ENCODE data around the gene HOXB13. TPM values are rescaled to one million over a fixed set of nuclear protein-coding genes. Genes with fewer than 3 reads are reported as not detected.

HOXB13 gene
- total RNA-seq, 1 donor from 2014 or later, result not detected

GRCh38 chr17:48767263-48767774, 38.8 kb upstream of the HOXB13 start:
- TF ChIP-seq, protein P1, sequence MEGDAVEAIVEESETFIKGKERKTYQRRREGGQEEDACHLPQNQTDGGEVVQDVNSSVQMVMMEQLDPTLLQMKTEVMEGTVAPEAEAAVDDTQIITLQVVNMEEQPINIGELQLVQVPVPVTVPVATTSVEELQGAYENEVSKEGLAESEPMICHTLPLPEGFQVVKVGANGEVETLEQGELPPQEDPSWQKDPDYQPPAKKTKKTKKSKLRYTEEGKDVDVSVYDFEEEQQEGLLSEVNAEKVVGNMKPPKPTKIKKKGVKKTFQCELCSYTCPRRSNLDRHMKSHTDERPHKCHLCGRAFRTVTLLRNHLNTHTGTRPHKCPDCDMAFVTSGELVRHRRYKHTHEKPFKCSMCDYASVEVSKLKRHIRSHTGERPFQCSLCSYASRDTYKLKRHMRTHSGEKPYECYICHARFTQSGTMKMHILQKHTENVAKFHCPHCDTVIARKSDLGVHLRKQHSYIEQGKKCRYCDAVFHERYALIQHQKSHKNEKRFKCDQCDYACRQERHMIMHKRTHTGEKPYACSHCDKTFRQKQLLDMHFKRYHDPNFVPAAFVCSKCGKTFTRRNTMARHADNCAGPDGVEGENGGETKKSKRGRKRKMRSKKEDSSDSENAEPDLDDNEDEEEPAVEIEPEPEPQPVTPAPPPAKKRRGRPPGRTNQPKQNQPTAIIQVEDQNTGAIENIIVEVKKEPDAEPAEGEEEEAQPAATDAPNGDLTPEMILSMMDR (IDR thresholded peaks at IDR 0.05), result no peak
- no peak overlapping the region for H3K4me3 ChIP-seq

DNA sequence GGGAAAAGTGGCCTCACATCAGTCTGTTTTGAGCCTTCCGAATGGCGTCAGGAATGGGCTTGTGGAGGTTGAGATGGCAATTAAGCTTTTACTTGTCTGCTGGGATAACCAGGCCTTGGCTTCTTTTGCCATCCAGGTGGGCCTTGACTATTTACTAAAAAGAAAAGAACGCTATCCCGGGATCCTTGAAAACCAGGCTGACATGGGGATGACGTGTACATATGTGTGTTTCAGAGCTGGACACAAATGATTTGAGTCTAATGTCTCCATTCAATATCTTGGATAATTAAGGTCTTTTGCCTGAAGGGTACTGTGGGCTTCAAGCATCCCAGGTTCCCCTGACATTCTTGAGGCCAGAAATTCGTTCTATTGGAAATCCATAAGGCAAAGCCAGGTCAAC, 32.6 kb upstream of the HOXB13 start:
- DNase-seq (no peak), ATAC-seq (no peak)
- H3K9me3 ChIP-seq, result no peaks in the 10 kb centered on the region
- H3K27me3 ChIP-seq (ENCODE audit: low read depth), result peaks cover 79% of the 10 kb centered on the region
- H3K27ac ChIP-seq, result no peak overlapping the region
- no peaks in the 10 kb centered on the region for H3K36me3 ChIP-seq
- TF ChIP-seq, protein P1 (IDR thresholded peaks at IDR 0.05), result no peak
- H3K4me1 ChIP-seq, result peaks cover 3% of the 10 kb centered on the region
- no peak overlapping the region for H3K4me3 ChIP-seq
- intact Hi-C loops (cut with DNase I), result no loop called here

More at GRCh38 chr17:48767263-48767774, 38.8 kb upstream of the HOXB13 start:
- ATAC-seq (no peak), DNase-seq (no peak)
- Histone ChIP-seq H3K27ac (no peak overlapping the region), H3K36me3 (no peaks in the 10 kb centered on the region), H3K9me3 (no peaks in the 10 kb centered on the region), H3K4me1 (no peaks in the 10 kb centered on the region), H3K27me3 (ENCODE audit: low read depth) (peaks cover 44% of the 10 kb centered on the region)
- intact Hi-C loops (cut with DNase I), result no loop called here

DNA sequence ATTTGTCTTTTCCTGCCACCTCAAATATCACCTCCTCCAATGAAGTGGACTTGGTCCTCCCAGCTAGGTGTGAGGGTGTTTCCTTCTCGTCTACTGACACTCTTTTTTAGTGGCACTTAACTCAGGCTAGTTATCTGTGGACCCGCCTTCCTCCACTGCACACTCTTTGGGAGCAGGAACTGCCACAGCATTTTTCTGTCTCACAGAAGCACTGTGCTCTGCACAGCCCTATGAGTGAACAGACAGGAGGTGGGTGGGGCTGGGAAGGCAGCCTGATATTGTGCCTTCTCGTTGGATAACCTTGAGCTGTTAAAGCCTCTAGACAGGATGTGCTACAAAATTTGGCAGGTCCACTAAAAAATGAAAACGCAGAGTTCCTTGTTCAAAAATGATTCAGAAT, 31.9 kb upstream of the HOXB13 start:
- DNase-seq, result no peak
- TF ChIP-seq, protein P1 (IDR thresholded peaks at IDR 0.05), result no peak
- H3K36me3 ChIP-seq, result no peaks in the 10 kb centered on the region
- H3K9me3 ChIP-seq, result no peaks in the 10 kb centered on the region
- peaks cover 79% of the 10 kb centered on the region for H3K27me3 ChIP-seq (ENCODE audit: low read depth)
- H3K27ac ChIP-seq, result no peak overlapping the region
- peaks cover 6% of the 10 kb centered on the region for H3K4me1 ChIP-seq
- no peak for ATAC-seq
- no peak overlapping the region for H3K4me3 ChIP-seq
- intact Hi-C loops (cut with DNase I), result no loop called here

DNA sequence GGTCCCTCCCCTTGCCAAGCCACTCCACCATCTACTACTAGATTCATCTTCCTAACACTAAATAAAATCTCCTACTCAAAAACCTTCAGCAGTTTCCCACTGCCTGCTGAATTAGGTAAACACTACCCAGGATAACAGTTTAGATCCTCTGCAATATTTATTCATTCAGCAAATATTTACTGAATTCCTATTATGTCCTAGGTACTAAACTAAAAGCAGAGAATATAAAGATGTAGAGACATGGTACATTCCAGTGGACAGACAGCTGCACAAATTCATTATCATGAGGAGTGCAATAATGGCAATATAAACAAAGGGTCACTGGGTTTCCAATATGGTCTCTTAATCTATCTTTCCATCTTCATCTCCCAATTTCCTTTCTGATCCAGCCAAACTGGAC, 30.7 kb upstream of the HOXB13 start:
- Histone ChIP-seq H3K4me1 (peaks cover 17% of the 10 kb centered on the region), H3K36me3 (no peaks in the 10 kb centered on the region), H3K27ac (no peak overlapping the region), H3K9me3 (no peaks in the 10 kb centered on the region), H3K27me3 (ENCODE audit: low read depth) (peaks cover 90% of the 10 kb centered on the region), H3K4me3 (no peak overlapping the region)
- TF ChIP-seq, protein P1 (IDR thresholded peaks at IDR 0.05), result no peak
- no peak for DNase-seq
- intact Hi-C loops (cut with DNase I), result no loop called here
- no peak for ATAC-seq

GRCh38 chr17:48757524-48757961, 29.0 kb upstream of the HOXB13 start:
- Histone ChIP-seq H3K27ac (no peak overlapping the region), H3K9me3 (no peaks in the 10 kb centered on the region), H3K27me3 (ENCODE audit: low read depth) (peaks cover 90% of the 10 kb centered on the region), H3K4me3 (no peak overlapping the region), H3K36me3 (no peaks in the 10 kb centered on the region), H3K4me1 (peaks cover 19% of the 10 kb centered on the region)
- TF ChIP-seq, protein P1 (IDR thresholded peaks at IDR 0.05), result no peak
- DNase-seq (no peak), ATAC-seq (no peak)
- intact Hi-C loops (cut with DNase I), result no loop called here
